Islet precursor cell (in vitro differentiated cells): ENCODE results near the gene COL4A3.
"Not testable (repeated sequence)": the region's sequence is repeated elsewhere in the genome, so short reads cannot be mapped to it uniquely, and the experiment has no call there.

Experiments
- DNase-seq: peaks from one replicate; pipeline ENCODE4 v3.0.0-alpha.2; 2018

COL4A3 gene

DNA sequence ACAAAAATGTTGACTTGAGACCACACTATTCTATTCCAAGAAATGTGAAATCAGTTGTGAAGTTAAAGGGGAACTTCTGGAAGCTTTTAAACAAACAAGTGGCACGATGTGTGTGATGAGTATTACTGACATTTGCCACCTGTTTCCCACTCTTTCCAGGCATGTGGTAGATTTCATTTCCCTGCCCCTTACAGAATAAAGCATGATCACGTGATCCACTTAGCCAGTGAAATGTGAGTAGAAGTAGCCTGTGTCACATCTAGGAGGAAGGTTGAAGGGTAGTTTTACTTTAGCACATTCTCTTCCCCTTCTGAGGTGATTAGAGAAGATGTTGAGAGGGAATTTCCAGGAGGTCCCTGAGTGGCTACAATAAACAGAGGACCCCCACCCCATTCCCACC is 4.3 kb upstream of the COL4A3 start:
- DNase-seq: no peak

DNA sequence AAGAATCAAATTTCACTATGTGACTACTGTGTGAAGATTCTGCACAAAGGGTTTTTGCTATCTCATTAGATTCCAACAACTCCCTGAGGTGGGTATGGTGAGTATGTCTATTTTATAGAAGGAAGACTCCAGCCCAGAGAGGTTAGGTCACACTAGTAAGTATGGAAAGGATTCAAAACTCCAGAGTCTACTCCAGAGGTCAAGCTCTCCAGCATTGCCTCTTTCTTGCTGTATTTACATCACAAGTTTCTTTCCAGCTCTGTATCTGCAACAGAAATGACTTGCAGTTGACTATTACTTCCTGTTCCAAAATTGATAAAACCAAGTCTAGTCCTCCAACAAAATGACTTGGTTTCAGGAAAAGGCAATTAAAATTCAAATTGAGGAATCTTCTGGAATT is 2.5 kb upstream of the COL4A3 start:
- no peak for DNase-seq

GRCh38 chr2:227163485-227163997 is 883 bp upstream of the COL4A3 start:
- DNase-seq: no peak

DNA sequence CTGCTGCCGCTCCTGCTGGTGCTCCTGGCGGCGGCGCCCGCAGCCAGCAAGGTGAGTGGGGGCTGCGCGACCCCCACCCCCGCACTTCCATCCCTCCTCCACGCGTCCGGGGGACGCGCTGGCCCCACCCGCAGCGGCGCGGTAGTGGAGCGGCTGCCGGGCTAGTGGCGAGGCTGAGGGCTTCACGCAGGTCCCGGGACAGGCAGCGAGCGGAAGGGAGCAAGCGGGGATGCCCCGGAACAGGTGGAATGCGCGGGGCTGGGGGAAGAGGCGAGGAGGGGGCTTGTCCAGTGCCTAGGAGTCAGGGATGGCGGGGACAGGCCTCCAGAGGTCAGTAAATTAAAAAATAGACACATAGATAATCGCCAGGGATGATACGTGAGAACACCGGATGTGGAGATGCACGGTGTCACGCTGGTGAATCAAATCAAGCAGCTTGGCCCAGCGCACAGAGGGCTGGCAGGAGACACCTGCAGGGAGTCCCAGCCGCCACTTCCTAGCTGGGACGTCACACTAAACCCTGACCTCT is 403 bp downstream of the COL4A3 start:
- DNase-seq: no peak

- not testable (repeated sequence) for DNase-seq
Measured at GRCh38 chr2:227171779-227172178, 7.4 kb downstream of the COL4A3 start.

- no peak for DNase-seq
Measured at GRCh38 chr2:227177592-227178336, 13.3 kb downstream of the COL4A3 start.

- DNase-seq: no peak
Measured at GRCh38 chr2:227179988-227180685, 15.7 kb downstream of the COL4A3 start.

- no peak for DNase-seq
Measured at GRCh38 chr2:227180770-227181169, 16.3 kb downstream of the COL4A3 start.

DNA sequence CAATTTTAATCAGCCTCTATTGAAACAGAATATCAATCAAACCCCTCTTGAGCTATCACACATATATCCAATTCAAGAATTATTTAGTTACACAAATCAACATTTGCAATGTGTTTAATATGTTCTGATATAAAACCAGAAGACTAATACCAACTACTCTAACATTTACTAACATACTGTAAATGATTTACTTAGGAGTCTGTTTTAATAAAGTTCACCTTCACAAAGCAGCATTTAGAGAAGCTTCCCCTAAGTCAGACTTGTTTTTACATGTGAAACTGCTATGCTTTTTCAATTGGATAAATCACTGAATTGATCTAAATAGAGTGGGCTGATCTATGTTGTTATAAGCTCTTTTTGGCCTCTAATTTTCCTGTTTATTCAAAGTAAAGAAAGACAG is 18.3 kb downstream of the COL4A3 start:
- no peak for DNase-seq

DNA sequence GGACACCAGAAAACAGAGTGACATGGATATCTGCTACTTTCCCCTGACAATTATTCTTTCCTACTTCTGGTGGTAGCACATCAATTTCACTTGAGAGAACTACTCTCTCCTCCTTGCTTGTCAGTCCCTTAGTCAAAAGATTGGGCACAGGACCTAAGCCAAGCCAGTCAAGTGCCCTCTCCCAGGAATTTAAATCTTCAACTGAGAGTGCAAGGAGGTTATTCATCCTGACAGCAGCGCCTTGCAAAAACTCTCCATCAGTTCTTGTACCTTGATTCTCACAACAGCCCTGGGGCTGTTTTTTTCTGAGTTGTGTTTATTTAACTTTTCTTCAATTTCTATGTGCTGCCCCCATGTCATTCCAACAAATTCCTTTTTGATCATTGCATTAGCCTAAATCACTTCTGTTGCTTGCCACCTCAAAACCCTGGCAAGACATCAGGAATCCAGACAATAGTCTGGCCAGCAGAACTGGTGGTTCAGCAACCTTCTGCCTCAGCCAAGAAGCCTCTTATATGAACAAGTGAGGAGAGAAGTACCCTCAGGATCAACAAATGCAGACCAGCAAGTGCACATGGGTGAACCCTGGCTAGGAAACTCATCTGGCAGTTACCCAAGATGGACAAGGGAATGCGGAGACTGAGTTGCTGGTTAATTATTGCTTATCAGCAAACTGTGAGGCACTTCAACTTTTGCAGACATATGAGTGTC is 19.4 kb downstream of the COL4A3 start:
- no peak for DNase-seq

DNA sequence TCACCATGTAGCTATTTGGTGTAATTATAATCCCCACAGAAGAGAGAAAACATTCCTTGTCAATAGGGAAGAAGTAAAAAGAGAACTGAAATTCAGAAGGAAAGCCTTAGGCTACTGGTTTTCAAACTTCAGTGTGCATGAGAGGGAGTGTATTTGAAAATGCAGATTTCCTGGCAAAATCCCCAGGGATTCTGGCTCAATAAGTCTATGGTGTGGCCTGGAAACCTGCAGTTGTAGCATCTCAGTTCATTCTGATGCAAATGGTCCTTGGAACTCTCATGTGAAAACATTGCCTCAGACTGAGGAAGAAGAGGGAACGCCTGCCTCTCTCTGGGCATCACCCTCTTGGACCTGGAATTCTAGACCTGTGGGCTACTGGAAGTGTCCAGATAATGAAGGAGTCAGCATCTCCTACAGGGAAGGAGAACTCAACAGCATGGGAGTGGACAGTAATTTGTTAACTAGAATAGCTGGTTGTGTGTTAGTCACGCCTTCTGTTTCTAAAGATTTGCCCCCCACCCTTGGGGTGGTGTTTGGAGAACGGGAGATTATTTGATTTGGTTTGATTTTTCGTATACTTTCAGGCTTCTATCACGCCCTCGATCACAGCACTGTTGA is 21.3 kb downstream of the COL4A3 start:
- no peak for DNase-seq

- no peak for DNase-seq
Measured at GRCh38 chr2:227186751-227187150, 22.3 kb downstream of the COL4A3 start.

DNA sequence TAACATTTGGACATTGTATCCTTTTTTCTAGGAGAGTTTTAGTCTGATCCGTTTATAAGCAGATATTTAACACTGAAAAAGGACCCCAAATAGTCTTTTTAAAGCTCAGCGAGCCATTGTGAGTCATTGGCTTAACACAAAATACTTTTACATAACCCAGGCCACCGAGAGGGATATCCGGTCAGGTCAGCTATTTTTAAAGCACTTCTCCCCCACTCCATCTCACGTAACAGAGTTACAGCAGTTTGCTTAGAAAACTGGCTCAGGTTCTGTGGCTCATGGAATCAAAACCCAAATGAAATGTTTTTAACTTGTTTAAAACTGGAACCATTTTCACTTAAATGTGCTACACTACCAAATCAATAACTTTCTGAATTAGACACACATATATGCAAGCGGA is 23.9 kb downstream of the COL4A3 start:
- DNase-seq: no peak

GRCh38 chr2:227191367-227191766 is 26.9 kb downstream of the COL4A3 start:
- no peak for DNase-seq

- no peak for DNase-seq
Measured at GRCh38 chr2:227192491-227192890, 28.1 kb downstream of the COL4A3 start.

DNA sequence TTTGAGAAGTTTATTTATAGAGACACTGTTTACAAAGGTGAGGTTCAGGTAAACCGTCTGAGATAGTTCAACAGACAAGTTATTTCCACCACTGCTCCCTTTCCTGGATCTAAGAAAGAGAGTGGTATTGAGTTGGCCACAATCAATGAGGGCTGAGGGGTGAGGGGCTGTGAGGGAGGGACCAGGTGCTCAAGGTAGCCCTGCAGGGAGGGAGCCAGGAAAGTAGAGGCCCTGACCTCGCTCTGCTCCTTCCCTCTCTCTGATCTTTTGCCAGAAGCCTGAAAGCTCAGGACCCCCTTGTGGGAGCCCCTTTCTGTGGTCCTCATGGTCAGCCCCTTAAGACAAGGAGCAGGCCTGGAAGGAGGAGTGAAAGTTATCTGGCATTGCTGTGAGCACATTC is 29.8 kb downstream of the COL4A3 start:
- DNase-seq: no peak

- DNase-seq: no peak
Measured at GRCh38 chr2:227198866-227199265, 34.4 kb downstream of the COL4A3 start.

- no peak for DNase-seq
Measured at GRCh38 chr2:227201771-227202170, 37.3 kb downstream of the COL4A3 start.

GRCh38 chr2:227204452-227204851 is 40.0 kb downstream of the COL4A3 start:
- DNase-seq: no peak

DNA sequence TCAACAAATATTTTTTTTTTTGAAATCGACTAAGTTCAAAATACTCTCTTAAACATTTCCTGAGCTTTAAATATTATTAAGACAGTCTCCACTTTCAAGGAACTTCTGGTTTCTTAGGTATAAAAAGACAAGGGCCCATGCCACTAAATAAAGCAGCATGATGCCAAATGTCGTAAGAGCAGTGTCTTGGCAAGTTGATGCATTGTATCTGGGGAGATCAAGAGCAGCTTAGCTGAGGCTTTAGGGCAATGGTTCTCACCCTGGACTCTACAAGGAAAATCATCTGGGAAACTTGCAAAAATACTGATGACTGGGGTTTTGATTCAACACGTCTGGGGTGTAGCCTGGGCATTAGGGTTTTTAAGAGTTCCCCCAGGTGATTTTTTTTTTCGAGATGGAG is 41.3 kb downstream of the COL4A3 start:
- no peak for DNase-seq

DNA sequence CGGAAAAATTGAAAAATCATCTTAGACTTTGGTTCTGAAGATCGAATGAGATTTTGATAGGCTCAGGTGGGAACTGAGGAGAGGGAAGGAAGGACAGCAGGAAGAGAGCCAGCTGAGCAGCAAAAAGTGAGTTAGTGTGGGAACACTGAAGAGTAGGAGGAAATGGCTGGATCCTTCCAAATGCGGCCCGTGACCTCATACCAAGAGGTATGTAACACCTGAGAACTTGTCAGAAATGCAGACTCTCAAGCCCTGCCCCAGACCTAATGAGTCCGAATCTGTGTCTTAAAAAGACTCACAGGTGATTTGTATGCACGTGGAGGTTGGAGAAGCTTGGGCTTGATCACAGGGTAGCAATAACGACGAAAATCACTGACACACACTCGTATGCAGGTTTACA is 42.0 kb downstream of the COL4A3 start:
- DNase-seq: no peak

- no peak for DNase-seq
Measured at GRCh38 chr2:227207573-227207972, 43.1 kb downstream of the COL4A3 start.

- DNase-seq: no peak
Measured at GRCh38 chr2:227214622-227215041, 50.2 kb downstream of the COL4A3 start.
